ELF-1 (cell line): Measurements from ENCODE around the gene MDFI.
A peak's percentile ranks its signal among the peaks of the same experiment; 100 is the strongest.

Source experiments
- DNase-seq: peaks from one replicate; pipeline ENCODE4 v3.0.0-alpha.2; 2016; ENCODE audit warnings: low read depth, low spot score

The MDFI gene

GRCh38 chr6:41688256-41688965 lies 50.1 kb downstream of the MDFI start:
- no peak for DNase-seq

- DNase-seq, result no peak
Measured at GRCh38 chr6:41689171-41690008, 51.1 kb downstream of the MDFI start.

GRCh38 chr6:41690541-41691330 lies 52.5 kb downstream of the MDFI start:
- DNase-seq, result no peak

- DNase-seq, result peak; percentile 54
Measured at GRCh38 chr6:41691426-41692079, 53.3 kb downstream of the MDFI start.

GRCh38 chr6:41692080-41692675 lies 53.9 kb downstream of the MDFI start:
- DNase-seq, result no peak

GRCh38 chr6:41692730-41693129 lies 54.5 kb downstream of the MDFI start:
- DNase-seq, result no peak

- no peak for DNase-seq
Measured at GRCh38 chr6:41693281-41694240, 55.3 kb downstream of the MDFI start.

GRCh38 chr6:41694815-41695526 lies 56.7 kb downstream of the MDFI start:
- no peak for DNase-seq

GRCh38 chr6:41695825-41696224 lies 57.6 kb downstream of the MDFI start:
- DNase-seq, result no peak

GRCh38 chr6:41696788-41697187 lies 58.5 kb downstream of the MDFI start:
- no peak for DNase-seq

- DNase-seq, result peak; percentile 73
Measured at GRCh38 chr6:41697861-41698781, 59.9 kb downstream of the MDFI start.

- DNase-seq, result no peak
Measured at GRCh38 chr6:41699063-41699462, 60.8 kb downstream of the MDFI start.

- peak; percentile 59 for DNase-seq
Measured at GRCh38 chr6:41700463-41701347, 62.4 kb downstream of the MDFI start.

GRCh38 chr6:41702089-41702745 lies 63.9 kb downstream of the MDFI start:
- DNase-seq, result no peak

GRCh38 chr6:41702771-41703494 lies 64.7 kb downstream of the MDFI start:
- no peak for DNase-seq
